ENCODE measurements around the gene SH3BGRL2.

DNA sequence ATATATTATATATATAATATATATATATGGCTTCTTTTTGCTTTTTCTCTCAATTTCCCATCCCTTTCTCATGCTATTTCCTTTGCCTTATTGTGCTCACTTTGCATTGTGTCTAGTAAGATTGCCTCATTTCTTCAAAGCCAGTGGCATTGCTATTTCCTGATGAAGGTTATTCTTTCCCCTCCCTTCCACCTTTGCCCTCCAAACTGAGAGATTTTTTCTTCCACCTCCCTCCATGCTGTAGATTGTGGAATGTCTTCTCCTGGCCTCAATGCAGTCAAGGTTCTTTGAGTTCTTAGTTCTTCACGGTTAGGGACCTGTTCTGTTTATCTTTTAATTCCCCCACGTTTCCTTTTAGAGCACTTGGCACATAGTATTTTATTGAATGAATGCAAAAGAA, 17.2 kb downstream of the SH3BGRL2 start:
- TF ChIP-seq CTCF (conservative IDR thresholded peaks at IDR 0.05; ENCODE audit: low read depth in 2 of 2) (no peak), POLR2AphosphoS5 (IDR thresholded peaks at IDR 0.05; ENCODE audit: low read depth) (no peak)
